ENCODE results near the gene CD86.
"Not testable (repeated sequence)": the region's sequence is repeated elsewhere in the genome, so short reads cannot be mapped to it uniquely, and the experiment has no call there.

The CD86 gene

DNA sequence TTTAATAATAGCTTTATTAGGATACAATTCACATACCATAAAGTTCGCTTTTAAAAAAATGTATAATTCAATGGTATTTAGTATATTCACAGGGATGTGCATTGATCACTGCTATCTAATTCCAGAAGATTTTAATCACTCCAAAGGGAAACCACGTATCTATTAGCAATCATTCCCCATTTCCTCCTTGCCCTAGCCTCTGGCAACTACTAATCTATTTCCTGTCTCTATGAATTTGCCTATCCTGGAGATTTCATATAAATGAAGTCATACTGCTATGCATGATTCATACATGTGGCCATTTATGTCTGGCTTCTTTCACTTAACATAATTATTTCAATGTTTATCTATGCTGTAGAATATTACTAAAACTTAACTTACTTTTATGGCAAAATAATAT is 96.3 kb downstream of the CD86 start:
- peak; percentile 53 for DNase-seq (ENCODE audit: low spot score)

DNA sequence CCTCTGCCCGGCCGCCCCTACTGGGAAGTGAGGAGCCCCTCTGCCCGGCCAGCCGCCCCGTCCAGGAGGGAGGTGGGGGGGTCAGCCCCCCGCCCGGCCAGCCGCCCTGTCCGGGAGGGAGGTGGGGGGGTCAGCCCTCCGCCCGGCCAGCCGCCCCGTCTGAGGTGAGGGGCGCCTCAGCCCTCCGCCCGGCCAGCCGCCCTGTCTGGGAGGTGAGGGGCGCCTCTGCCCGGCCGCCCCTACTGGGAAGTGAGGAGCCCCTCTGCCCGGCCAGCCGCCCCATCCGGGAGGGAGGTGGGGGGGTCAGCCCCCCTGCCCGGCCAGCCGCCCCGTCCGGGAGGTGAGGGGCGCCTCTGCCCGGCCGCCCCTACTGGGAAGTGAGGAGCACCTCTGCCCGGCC is 109.8 kb downstream of the CD86 start:
- not testable (repeated sequence) for DNase-seq (ENCODE audit: low spot score)

DNA sequence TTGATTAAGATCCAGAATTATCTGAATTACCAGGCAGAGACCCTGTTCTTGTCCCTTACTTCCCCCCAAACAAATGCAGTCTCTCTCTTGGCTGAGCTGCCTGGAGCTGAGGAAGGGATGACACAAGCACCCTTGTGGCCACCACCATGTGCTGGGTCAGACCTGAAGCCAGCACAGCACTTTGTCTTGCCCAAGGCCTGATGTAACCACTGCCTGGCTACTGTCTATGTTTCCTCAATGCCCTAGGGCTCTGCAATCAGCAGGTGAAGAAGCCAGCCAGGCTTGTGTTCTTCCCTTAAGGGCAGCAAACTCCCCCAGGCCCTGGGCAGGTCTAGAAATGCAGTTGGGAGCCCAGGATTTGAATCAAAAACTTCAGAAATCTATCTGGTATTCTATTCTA is 112.5 kb downstream of the CD86 start:
- no peak for DNase-seq (ENCODE audit: low spot score)

DNA sequence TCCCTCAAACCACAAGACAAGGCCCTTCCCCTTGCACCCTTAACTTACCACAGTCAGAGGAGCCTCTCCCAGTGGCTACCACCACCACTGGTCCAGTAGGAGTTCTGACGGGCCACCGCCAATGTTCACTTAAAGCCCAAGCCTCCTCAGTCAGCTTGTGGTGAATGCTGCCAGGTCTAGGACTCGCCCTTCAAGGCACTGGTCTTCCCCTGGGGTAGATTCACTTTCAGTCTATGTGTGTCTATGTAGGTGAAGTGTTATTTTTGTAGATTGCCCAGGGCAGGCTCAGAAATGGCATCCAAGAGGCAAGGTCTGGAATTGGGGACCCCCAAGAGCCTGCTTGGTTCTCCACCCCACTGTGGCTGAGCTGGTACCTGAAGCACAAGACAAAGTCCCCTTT is 112.9 kb downstream of the CD86 start:
- DNase-seq (ENCODE audit: low spot score), result no peak

DNA sequence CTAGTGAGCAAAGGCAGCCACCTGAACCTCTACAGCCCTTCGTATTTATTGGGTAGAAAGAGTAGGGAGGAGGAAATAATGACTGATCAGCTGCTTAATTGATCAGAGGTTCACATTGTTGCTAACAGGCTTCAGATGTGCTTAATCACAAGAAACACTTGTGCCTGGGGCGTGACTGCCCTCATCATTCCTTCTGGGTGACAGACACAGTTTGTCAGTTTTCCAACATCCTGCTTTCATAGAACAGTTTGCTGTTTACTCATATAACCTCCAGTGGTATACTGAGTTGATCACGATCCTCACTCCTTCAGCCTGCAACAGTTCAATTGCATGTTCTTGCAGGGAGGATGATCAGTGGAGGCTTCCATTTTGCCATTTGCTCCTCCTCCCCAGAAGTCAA is 114.7 kb downstream of the CD86 start:
- DNase-seq (ENCODE audit: low spot score), result no peak
